ENCODE measurements around the gene PER2. TPM values are rescaled to one million over a fixed set of nuclear protein-coding genes. Genes with fewer than 3 reads are reported as not detected.
"Not testable (repeated sequence)": the region's sequence is repeated elsewhere in the genome, so short reads cannot be mapped to it uniquely, and the experiment has no call there.

PER2 gene
- total RNA-seq, result 10 to 100 TPM in 2 of 4 donors, 1 to 10 TPM in 2; 6.2 to 28.0 (median 12.0) TPM

DNA sequence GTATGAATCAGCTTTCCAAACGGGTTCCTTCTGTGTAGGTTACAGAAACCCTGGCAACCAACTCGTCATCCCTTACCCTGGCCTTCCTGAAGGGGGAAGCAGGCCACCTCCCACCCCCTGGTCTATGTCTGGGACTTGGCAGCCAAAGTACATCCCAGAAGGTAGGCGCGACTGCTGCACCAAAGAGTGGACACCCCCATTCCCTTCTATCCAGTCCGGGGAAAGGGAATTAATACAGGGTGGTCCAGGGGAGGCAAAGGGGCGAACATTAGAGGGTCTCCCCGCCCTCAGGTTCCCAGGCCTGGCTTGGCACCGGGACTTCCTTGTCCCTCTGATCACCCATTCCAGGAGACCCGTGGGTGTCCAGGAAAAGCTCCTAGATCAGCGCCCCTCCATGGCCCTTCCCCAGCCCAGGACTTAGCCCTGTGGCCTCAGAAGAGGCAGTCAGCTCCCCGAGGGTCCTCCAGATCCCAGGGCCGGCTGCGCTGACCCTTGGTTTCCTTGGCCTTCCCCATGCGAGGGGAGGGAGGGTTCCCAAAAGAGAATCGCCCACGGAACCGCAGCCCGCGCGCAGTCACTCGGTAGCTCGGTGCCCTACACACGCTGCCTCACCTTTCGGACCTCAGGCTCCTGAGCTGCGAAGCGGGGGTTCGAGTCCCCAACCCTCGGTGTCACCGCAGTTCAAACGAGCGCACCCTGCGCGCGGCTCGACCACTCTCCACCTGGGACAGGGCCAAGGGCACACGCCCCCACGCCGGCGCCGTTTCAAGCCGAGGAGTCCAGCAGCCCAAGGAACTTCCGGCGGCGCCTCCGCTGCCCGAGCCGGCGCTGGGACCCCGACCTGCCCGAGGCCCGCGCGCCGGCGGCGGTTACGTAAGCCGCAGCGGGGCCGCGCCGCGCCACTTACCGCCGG lies at the start of gene PER2:
Gene PER2 (minus strand): TSS at position 874 of the 913 bp plus-strand sequence. CDS start 10,674 bp downstream, outside the sequence.
- peak within 1 kb of the TSS; percentile 80 to 97 (median 86) for H3K4me3 ChIP-seq
- H3K36me3 ChIP-seq, result peaks cover 0 to 4% (median 0%) of the 10 kb centered on the region in 3 donors
- H3K4me1 ChIP-seq, result peaks cover 43 to 79% (median 56%) of the 10 kb centered on the region in 3 donors
- TF ChIP-seq CTCF (IDR thresholded peaks at IDR 0.05) (peak in 1 of 6 experiments; percentile 11), POLR2A (IDR thresholded peaks at IDR 0.05) (peak in 1 of 4 donors; percentile 54)
- intact Hi-C loops (cut with DNase I), result no loop called here
- H3K27ac ChIP-seq, result peak within 1 kb of the TSS; percentile 94 to 99 (median 98)
- WGBS, 2 donors, result 0% methylated on average over 2 to 3 of the region's 65 CpGs
- no peaks in the 10 kb centered on the region for H3K9me3 ChIP-seq
- no peaks in the 10 kb centered on the region for H3K27me3 ChIP-seq
- DNase-seq, result peak; percentile 44

DNA sequence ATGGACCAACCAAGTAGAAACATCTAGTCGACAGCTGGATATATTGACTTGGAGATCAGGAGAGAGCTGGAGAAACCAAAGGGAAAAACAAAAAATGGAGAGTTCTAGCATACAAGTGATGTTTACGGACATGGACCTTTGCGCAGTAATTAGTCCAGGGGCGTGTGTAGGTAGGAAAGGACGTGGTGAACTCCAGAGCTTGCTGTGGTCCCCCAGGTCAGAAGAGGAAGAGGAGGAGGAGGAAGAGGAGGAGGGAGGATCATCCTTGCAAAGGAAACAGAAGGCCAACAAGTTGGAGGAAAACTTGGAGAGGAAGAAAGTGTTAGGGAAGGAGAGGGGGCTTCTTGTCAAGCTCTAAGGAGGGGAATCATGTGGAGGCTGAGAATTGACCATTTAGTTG lies 49.4 kb upstream of the PER2 start:
- Histone ChIP-seq H3K4me1 (no peaks in the 10 kb centered on the region), H3K4me3 (no peak overlapping the region), H3K27ac (no peak overlapping the region), H3K9me3 (no peaks in the 10 kb centered on the region), H3K27me3 (no peaks in the 10 kb centered on the region), H3K36me3 (peaks cover 0 to 51% (median 0%) of the 10 kb centered on the region in 3 donors)
- DNase-seq, result no peak
- 74 to 91% methylated on average over 5 of the region's 5 CpGs for WGBS, 2 donors
- no peak for TF ChIP-seq CTCF (IDR thresholded peaks at IDR 0.05)
- no peak for TF ChIP-seq POLR2A (IDR thresholded peaks at IDR 0.05)
- intact Hi-C loops (cut with DNase I), result no loop called here

GRCh38 chr2:238336793-238337444 lies 48.5 kb upstream of the PER2 start:
- Histone ChIP-seq H3K27ac (no peak overlapping the region), H3K27me3 (no peaks in the 10 kb centered on the region), H3K36me3 (peaks cover 0 to 53% (median 0%) of the 10 kb centered on the region in 3 donors), H3K4me1 (no peaks in the 10 kb centered on the region), H3K4me3 (no peak overlapping the region), H3K9me3 (no peaks in the 10 kb centered on the region)
- TF ChIP-seq CTCF (IDR thresholded peaks at IDR 0.05) (no peak), POLR2A (IDR thresholded peaks at IDR 0.05) (no peak)
- 84 to 96% methylated on average over 4 to 5 of the region's 5 CpGs for WGBS, 2 donors
- intact Hi-C loops (cut with DNase I), result no loop called here
- DNase-seq, result no peak

DNA sequence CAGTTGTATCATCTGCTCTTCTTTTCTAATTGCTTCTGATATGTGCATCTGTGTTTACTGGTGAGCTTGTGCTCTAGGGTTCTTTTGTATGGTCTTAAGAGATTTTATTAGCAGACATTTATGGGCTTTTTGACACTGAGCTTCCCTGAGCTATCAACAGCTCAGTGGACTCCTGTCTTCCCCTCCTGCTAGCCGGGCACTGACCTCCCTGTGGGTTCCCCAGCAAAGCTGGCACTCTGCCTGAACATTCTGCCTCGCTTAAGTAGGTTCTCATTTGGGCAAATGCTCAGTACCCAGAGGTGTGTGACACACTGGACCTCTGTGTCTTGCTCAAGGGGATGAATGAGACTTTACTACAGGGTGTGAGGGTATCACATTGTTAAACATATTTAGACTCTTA lies 47.7 kb upstream of the PER2 start:
- intact Hi-C loops (cut with DNase I), result no loop called here
- no peak overlapping the region for H3K4me3 ChIP-seq
- DNase-seq, result no peak
- peaks cover 0 to 57% (median 0%) of the 10 kb centered on the region in 3 donors for H3K36me3 ChIP-seq
- no peak overlapping the region for H3K27ac ChIP-seq
- TF ChIP-seq CTCF (IDR thresholded peaks at IDR 0.05) (no peak), POLR2A (IDR thresholded peaks at IDR 0.05) (no peak)
- no peaks in the 10 kb centered on the region for H3K27me3 ChIP-seq
- no peaks in the 10 kb centered on the region for H3K9me3 ChIP-seq
- 73 to 100% methylated on average over 1 to 2 of the region's 2 CpGs for WGBS, 2 donors
- no peaks in the 10 kb centered on the region for H3K4me1 ChIP-seq

DNA sequence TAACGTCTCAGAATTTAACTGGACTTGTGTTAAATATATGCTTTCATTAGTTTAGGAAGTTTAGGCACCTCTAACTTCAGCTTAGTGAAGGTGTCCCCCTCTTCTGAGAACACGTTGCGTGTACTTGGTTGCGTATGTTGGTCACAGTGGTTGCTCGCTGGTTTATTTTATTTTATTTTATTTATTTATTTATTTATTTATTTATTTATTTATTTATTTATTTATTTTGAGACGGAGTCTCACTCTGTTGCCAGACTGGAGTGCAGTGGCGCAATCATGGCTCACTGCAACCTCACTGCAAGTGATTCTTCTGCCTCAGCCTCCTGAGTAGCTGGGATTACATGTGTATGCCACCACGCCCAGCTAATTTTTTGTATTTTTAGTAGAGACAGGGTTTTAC lies 47.2 kb upstream of the PER2 start:
- H3K9me3 ChIP-seq; H3K27me3 ChIP-seq; DNase-seq; H3K4me3 ChIP-seq; intact Hi-C loops (cut with DNase I); H3K27ac ChIP-seq; H3K4me1 ChIP-seq: not testable (repeated sequence)
- H3K36me3 ChIP-seq, result peaks cover 0 to 59% (median 0%) of the 10 kb centered on the region in 3 donors
- WGBS, 2 donors, result 95% methylated on average over 8 of the region's 8 CpGs

Data from esophagus squamous epithelium (tissue), 5 donors.